GM19025 (cell line): ENCODE data around the gene KLRK1.
A peak's percentile ranks its signal among the peaks of the same experiment; 100 is the strongest.
"Not testable (repeated sequence)": the region's sequence is repeated elsewhere in the genome, so short reads cannot be mapped to it uniquely, and the experiment has no call there.

Experiments used
- ATAC-seq: cut with Tn5 transposase; IDR thresholded peaks from one replicate; pipeline ENCODE4 v1.9.1; 2021; ENCODE audit warnings: mild to moderate bottlenecking, low read depth, moderate library complexity; ENCODE audit not compliant: unreplicated experiment

KLRK1 gene

DNA sequence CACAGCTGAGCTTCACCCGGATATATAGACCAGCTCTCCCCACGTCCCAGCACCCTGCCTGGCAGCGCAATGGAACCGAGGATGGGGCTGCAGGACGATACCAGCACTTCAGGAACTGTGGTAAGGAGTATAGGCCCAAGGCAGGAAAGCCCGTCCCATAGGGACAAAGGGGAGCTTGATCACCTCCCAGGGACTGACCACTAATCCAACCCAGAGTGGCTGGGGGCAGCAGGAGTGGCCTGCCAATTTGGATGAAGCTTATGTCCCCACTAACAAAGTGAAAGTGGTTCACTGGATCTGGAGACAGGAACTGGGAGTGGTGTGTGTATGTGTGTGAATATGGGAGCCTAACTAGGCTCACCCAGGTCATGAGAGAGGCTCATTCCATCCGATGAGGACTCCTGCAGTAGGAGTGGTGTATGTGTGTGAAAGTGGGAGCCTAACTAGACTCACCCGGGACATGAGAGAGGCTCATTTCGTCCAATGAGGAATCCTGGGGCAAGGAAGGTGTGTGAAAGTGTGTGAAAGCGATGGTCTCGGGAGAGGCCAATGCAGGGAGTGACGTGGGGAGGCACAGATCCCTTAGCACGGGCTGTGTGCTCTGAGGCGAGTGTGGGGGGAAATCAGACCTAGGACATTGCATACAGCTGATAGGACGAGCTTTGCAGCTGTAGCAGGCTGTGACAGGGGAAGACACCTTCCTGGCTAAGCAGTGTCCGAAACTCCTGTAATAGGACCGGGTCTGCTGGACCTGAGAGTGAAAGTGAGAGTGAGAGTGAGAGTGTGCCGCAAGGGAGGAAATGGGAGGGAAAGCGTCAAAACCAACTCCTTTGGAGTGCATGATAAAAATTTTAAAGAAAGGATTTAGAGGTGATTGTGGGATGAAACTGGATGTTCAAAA, 25.7 kb downstream of the KLRK1 start:
- peak; percentile 78 for ATAC-seq

- no peak for ATAC-seq
Measured at GRCh38 chr12:10363658-10363913, 26.3 kb downstream of the KLRK1 start.

DNA sequence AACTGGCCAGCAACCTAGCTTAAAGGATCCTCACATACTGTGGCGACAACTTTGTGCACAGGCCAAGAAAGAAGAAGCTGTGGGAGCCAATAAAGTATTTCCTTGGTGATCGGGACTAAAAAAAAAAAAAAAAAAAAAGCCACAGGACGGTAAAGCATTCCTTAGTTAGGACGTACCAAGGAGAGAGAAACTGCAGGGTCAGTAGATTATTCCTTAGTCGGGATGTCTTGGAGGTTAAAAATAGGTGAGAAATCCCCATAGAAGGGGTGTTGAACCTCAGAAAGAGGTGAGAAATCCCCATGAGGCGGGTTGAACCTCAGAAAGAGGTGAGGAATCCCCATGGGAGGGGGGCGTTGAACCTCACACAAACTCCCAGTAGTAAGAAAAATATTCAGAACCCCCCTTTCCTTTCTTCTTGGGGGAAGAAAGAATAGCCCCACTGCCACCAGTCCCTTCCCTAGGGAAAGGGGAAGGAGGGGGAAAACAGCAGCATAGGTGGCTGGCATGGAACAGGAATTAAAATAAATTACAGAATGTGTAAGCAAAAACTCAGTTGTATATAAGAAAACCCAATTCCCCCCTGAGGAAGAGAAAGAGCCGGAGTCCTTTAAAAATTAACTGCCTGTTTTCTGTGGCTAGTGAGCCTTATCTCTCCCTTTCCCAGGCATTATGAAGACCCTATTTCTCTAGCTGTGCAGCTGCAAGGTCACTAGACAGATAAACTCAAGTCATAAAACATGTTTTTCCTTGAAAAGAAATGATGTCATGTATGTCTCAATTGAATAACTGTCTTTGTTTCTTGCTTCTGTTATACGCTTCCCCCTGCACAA, 26.8 kb downstream of the KLRK1 start:
- ATAC-seq = no peak

GRCh38 chr12:10362325-10362724, 27.5 kb downstream of the KLRK1 start:
- ATAC-seq = no peak

- no peak for ATAC-seq
Measured at GRCh38 chr12:10361622-10362021, 28.2 kb downstream of the KLRK1 start.

- no peak for ATAC-seq
Measured at GRCh38 chr12:10361084-10361483, 28.8 kb downstream of the KLRK1 start.

- no peak for ATAC-seq
Measured at GRCh38 chr12:10358969-10359368, 30.9 kb downstream of the KLRK1 start.

GRCh38 chr12:10358131-10358530, 31.7 kb downstream of the KLRK1 start:
- ATAC-seq = no peak

DNA sequence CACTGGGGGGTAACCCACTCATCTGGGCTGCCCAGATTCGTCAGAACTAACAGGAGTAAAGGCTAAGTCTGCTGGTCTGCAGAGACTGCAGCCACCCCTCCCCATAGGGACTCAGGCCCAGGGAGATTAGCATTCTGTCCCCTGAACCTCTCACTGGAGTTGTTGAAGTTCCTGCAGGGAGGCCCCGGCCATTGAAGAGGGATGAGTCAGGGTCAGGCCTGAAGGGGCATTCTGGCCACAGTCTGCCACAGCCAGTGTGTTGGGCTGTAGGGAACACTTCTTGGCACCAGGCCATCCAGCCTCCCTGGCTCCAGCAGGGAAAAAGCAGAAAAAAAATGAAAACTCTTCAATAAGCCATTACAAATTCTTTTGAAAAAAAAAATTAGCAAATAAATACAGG, 35.3 kb downstream of the KLRK1 start:
- no peak for ATAC-seq

GRCh38 chr12:10354071-10354470, 35.8 kb downstream of the KLRK1 start:
- ATAC-seq = no peak

GRCh38 chr12:10351457-10351856, 38.4 kb downstream of the KLRK1 start:
- not testable (repeated sequence) for ATAC-seq

GRCh38 chr12:10341892-10342509, 47.8 kb downstream of the KLRK1 start:
- ATAC-seq = no peak

DNA sequence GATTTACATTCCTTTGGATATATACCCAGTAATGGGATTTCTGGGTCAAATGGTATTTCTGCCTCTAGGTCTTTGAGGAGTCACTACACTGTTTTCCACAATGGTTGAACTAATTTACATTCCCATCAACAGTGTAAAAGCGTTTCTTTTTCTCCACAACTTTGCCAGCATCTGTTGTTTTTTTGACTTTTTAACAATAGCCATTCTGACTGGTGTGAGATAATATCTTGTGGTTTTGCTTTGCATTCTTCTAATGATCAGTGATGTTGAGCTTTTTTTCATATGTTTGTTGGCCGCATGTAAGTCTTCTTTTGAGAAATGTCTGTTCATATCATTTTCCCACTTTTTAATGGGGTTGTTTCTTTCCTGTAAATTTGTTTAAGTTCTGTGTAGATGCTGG, 48.9 kb downstream of the KLRK1 start:
- ATAC-seq = not testable (repeated sequence)

GRCh38 chr12:10339053-10339840, 50.6 kb downstream of the KLRK1 start:
- ATAC-seq = no peak

GRCh38 chr12:10338470-10338869, 51.4 kb downstream of the KLRK1 start:
- not testable (repeated sequence) for ATAC-seq

- ATAC-seq = not testable (repeated sequence)
Measured at GRCh38 chr12:10336196-10336595, 53.6 kb downstream of the KLRK1 start.

DNA sequence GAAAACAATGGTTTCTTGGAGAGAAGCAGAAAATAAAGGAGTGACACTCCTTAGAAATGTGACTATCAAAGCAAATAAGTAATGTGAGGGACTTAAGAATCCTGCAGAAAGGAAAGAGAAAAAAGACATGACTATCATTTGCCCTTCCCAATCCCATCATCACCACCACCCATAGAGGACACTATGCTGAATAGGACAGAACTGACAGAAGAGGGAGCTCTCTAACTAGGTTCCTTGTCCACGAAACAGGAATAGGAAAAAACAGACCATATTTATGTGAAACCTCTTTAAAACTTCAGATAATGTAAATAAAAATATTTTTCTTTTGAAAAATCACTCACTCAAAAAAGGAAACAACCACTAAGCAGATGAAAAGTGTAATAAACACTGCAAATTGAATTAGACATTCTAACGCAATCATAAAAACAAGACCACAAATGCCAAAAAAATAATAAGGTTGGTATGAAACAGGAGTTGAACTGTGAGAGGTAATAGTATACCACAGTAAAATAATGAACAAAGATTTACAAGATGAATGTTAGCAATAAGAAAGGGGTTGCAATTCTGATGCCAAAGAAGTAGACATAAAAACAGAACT, 58.1 kb downstream of the KLRK1 start:
- no peak for ATAC-seq

- ATAC-seq = not testable (repeated sequence)
Measured at GRCh38 chr12:10328691-10329090, 61.1 kb downstream of the KLRK1 start.
